ENCODE measurements around the gene ANKRD42. TPM values are rescaled to one million over a fixed set of nuclear protein-coding genes. Genes with fewer than 3 reads are reported as not detected.

ANKRD42 gene
- total RNA-seq, 4 donors from 2014 or later: 25.8 to 31.3 (median 30.1) TPM

DNA sequence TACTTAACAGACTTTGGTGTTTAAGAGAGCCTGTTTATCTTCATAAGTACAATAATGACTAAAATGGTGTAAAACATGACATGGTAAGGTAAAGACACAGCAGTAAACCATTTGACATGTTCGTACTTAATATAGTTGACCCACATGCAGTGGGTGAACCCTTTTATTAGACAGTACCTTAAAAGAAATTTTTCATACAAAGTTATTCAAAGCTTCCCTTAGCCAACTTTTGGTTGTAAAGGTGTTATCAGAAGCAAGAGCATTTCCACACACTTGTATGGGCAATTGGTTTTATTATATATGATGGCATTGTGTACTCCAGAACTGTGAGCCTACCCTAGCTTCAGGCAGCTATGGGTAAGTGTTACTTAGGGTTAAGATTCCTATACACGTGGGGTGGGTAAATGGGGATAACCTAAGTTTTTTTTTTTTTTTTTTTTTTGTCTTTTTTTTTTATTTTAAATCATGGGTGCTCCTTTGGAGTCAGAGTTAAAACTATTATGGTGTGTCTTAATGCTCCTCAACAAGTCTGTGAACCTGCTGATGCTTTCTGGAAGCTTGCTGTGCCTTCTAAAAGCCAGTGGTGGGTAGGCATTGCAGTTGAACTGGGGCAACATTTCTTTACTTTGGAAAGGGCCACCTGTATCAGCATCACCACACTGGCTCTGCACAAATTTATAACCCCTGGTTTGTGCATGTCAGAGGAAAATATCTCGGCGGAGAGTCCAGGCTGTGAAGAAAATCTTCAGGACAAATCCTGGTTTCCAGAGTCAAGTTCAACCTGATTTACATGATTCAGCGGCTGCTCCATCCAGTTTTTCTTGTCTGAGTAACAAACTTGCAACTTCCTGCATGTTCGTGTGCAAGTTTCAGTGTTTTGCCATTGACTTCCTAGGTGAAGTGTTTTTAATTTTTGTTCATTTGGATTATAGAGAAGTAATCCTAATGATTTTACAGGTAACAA, 33.3 kb upstream of the ANKRD42 start:
- peak overlapping the region in 2 of 3 donors; percentile 33 to 99 for H3K27ac ChIP-seq
- H3K36me3 ChIP-seq: peaks cover 4 to 11% of the 10 kb centered on the region in 2 donors
- 29 to 32% methylated on average over 6 of the region's 6 CpGs for WGBS, 2 donors
- H3K4me1 ChIP-seq: peaks cover 17 to 28% of the 10 kb centered on the region in 2 donors
- intact Hi-C loops (cut with DNase I): loop anchor here (5.0 to 10.0 kb wide), 2 partner anchors 32 to 85 kb away; partner anchors contain the start of genes ANKRD42 and RAB30
- TF ChIP-seq POLR2A (IDR thresholded peaks at IDR 0.05) (no peak), CTCF (IDR thresholded peaks at IDR 0.05) (no peak)
- no peaks in the 10 kb centered on the region for H3K9me3 ChIP-seq
- H3K27me3 ChIP-seq: no peaks in the 10 kb centered on the region
- DNase-seq: peak; percentile 21 to 26
- H3K4me3 ChIP-seq (replicated peaks in 1 of 3): peak overlapping the region in 1 of 3 donors; percentile 91

DNA sequence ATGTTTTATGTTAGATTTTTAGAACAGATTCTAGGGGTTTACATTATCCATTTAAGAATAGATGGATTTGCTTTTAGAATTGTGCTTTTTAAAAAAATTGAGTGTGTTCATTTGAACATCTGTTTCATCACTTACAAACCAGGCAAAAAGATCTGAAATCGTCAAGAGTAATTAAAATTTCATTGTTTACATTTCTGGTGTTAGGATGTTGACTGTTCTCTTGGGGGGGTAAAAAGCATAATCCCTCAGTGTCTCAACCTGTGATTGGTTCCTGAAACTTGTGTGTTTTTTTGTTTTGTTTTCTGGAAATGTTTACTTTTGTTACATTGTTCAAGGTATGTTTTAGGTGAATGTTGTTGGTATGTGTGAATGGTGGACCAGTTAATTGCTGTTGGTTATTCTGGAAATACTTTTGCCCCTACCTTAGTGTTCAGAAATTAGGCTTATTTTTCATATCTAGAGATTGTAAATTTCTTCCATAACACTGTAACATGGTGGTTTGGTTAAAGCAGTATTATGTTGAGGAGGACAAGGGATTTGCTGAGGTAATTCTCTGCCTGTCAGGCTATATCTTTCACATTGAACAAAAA, 31.8 kb upstream of the ANKRD42 start:
- intact Hi-C loops (cut with DNase I): no loop called here
- Histone ChIP-seq H3K4me1 (peaks cover 12 to 23% of the 10 kb centered on the region in 2 donors), H3K27ac (peak overlapping the region in 1 of 3 donors; percentile 4), H3K9me3 (no peaks in the 10 kb centered on the region), H3K36me3 (peaks cover 15 to 23% of the 10 kb centered on the region in 2 donors), H3K4me3 (replicated peaks in 1 of 3) (no peak overlapping the region), H3K27me3 (no peaks in the 10 kb centered on the region)
- 65 to 66% methylated on average over 1 of the region's 1 CpG for WGBS, 2 donors
- TF ChIP-seq CTCF (IDR thresholded peaks at IDR 0.05): no peak
- TF ChIP-seq POLR2A (IDR thresholded peaks at IDR 0.05): no peak
- DNase-seq: no peak

- intact Hi-C loops (cut with DNase I): no loop called here
- no peak overlapping the region for H3K4me3 ChIP-seq (replicated peaks in 1 of 3)
- 86 to 92% methylated on average over 2 of the region's 2 CpGs for WGBS, 2 donors
- no peak for DNase-seq
- H3K4me1 ChIP-seq: peaks cover 12 to 23% of the 10 kb centered on the region in 2 donors
- no peaks in the 10 kb centered on the region for H3K9me3 ChIP-seq
- TF ChIP-seq CTCF (IDR thresholded peaks at IDR 0.05) (no peak), POLR2A (IDR thresholded peaks at IDR 0.05) (no peak)
- H3K27ac ChIP-seq: no peak overlapping the region
- peaks cover 15 to 27% of the 10 kb centered on the region in 2 donors for H3K36me3 ChIP-seq
- no peaks in the 10 kb centered on the region for H3K27me3 ChIP-seq
These were observed 31.1 kb upstream of the ANKRD42 start for GRCh38 chr11:83162377-83162776.

DNA sequence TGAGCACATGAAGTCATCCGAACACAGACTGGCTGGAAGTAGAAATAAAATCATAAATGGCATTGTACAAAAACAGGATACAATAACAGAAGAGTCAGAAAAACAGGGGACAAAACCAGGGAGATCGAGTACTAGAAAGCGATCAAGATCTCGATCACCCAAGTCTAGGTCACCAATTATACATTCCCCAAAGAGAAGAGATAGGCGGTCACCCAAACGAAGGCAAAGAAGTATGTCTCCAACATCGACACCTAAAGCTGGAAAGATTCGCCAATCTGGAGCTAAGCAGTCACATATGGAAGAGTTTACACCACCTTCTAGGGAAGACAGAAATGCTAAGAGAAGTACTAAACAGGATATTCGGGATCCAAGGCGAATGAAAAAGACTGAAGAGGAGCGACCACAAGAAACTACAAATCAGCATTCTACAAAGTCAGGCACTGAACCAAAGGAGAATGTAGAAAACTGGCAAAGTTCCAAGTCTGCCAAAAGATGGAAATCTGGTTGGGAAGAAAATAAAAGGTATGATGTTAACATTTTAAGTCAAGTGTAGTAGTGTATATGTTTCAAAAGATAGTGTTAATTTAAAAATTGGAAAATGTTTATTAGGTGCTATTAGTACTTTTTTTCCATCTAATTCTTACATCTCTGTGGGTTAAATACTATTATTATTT, 27.2 kb upstream of the ANKRD42 start:
- Histone ChIP-seq H3K27me3 (no peaks in the 10 kb centered on the region), H3K9me3 (no peaks in the 10 kb centered on the region), H3K27ac (no peak overlapping the region), H3K4me1 (peaks cover 16 to 32% of the 10 kb centered on the region in 2 donors), H3K4me3 (replicated peaks in 1 of 3) (no peak overlapping the region), H3K36me3 (peaks cover 34 to 48% of the 10 kb centered on the region in 2 donors)
- intact Hi-C loops (cut with DNase I): no loop called here
- 96 to 98% methylated on average over 11 of the region's 11 CpGs for WGBS, 2 donors
- TF ChIP-seq CTCF (IDR thresholded peaks at IDR 0.05) (no peak), POLR2A (IDR thresholded peaks at IDR 0.05) (no peak)
- no peak for DNase-seq

Data from thyroid gland (tissue), 4 donors.